ENCODE data around the gene GCKR.

GCKR gene, protein sequence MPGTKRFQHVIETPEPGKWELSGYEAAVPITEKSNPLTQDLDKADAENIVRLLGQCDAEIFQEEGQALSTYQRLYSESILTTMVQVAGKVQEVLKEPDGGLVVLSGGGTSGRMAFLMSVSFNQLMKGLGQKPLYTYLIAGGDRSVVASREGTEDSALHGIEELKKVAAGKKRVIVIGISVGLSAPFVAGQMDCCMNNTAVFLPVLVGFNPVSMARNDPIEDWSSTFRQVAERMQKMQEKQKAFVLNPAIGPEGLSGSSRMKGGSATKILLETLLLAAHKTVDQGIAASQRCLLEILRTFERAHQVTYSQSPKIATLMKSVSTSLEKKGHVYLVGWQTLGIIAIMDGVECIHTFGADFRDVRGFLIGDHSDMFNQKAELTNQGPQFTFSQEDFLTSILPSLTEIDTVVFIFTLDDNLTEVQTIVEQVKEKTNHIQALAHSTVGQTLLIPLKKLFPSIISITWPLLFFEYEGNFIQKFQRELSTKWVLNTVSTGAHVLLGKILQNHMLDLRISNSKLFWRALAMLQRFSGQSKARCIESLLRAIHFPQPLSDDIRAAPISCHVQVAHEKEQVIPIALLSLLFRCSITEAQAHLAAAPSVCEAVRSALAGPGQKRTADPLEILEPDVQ

DNA sequence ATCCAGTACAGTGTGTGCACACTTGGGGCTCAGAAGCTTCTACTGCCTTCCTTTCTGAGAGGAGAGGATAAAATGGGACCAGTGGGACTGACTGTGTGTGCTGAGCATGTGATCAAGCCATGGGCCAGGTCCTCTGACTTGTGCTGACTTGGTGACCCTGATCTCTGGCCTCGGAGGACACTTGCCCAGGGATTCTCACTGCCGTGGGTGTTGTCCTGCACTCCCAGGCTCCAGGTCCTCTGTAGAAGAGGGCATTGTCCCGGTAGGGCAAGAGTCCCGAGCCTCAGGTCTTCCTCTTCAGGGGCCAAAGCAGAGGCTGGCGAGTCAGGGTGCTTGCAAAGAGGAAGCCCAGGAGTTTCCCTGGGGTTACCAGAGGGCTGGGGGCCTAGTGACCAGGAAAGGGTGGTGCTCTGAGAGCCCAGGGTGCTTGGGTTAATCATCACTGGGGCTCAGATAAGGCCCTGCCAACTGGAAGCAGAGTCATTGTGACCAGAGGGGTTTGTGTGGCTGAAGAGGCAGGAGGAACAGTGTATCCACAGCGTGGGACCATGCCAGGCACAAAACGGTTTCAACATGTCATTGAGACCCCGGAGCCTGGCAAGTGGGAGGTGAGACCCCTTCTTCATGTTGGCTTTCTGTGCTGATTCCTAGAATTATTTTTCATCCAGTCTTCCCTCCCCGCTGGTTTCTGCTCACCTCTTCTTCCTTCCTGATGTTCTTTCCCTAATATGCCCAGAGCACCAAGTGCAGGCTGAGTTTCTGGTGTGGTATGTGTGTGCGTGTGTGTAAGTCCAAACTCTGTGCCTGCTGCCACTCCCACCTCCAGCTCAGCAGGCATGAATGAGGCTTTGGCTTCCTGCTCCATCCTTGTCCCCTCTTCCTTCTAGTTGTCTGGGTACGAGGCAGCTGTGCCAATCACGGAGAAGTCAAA is at the start of gene GCKR:
Gene GCKR, plus strand, starts transcription at position 483 of the 931 bp plus-strand sequence. Its CDS starts 66 bp downstream, at position 549.
- Histone ChIP-seq H3K4me2 (no peak within 1 kb of the TSS), H3K27me3 (peaks cover 34% of the 10 kb centered on the region), H3K9ac (no peak within 1 kb of the TSS), H3K9me3 (peaks cover 9% of the 10 kb centered on the region; the same call in 1 of the 2 replicates), H3K27ac (no peak within 1 kb of the TSS), H3K4me1 (no peaks in the 10 kb centered on the region), H3K4me3 (no peak within 1 kb of the TSS), H3K36me3 (no peaks in the 10 kb centered on the region), H4K20me1 (no peaks in the 10 kb centered on the region)
- no peak for TF ChIP-seq Cebpa-rat (IDR thresholded peaks at IDR 0.05)

DNA sequence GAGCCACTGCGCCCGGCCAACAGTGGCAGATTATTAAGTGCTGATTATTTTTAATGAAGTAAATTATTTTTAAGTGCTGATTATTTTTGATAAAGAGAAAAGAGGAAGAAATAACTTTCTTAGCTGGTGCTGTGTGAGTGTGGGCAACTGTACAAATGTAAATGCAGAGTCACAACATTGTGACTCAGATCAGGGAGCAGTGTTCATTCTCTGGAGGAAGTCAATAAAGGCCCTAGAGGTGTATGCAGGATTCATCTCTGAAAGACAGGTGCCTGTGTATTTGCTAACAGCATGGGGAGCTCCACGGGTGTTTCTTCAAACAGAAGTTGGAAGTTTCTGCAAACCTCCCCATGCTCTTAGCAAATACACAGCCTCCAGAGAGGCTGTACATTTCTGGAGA is 48.3 kb upstream of the GCKR start:
- H3K4me2 ChIP-seq, result no peak overlapping the region
- TF ChIP-seq Cebpa-rat (IDR thresholded peaks at IDR 0.05), result no peak
- H3K4me3 ChIP-seq, result no peak overlapping the region
- no peak overlapping the region for H3K9ac ChIP-seq
- H4K20me1 ChIP-seq, result no peaks in the 10 kb centered on the region
- no peaks in the 10 kb centered on the region for H3K4me1 ChIP-seq
- H3K27me3 ChIP-seq, result no peaks in the 10 kb centered on the region
- peaks cover 92% of the 10 kb centered on the region for H3K36me3 ChIP-seq
- no peaks in the 10 kb centered on the region for H3K9me3 ChIP-seq
- H3K27ac ChIP-seq, result no peak overlapping the region

DNA sequence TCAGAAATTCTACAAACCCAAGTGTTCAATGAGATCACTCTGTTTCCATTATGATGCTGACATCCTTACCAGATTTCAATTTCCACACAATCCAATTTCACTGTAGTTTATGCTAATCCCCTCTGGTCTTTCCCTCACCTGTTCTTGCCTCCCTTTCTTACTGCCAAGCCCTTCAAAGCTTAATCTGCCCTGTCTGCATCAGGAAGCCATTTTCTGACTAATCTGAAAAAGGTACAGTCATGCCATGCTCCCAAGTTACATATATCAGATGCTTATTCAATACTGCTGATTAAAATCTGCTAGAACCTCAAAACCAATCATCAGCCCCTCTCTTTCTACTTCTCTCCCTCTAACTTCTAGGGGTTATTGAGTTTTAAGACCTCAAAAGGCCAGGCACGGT is 45.5 kb upstream of the GCKR start:
- no peak overlapping the region for H3K4me2 ChIP-seq
- no peaks in the 10 kb centered on the region for H3K9me3 ChIP-seq
- H3K9ac ChIP-seq, result no peak overlapping the region
- TF ChIP-seq Cebpa-rat (IDR thresholded peaks at IDR 0.05), result no peak
- no peak overlapping the region for H3K27ac ChIP-seq
- no peaks in the 10 kb centered on the region for H3K27me3 ChIP-seq
- no peaks in the 10 kb centered on the region for H4K20me1 ChIP-seq
- H3K4me3 ChIP-seq, result no peak overlapping the region
- peaks cover 85% of the 10 kb centered on the region for H3K36me3 ChIP-seq
- H3K4me1 ChIP-seq, result peaks cover 2% of the 10 kb centered on the region; the same call in 1 of the 2 replicates

DNA sequence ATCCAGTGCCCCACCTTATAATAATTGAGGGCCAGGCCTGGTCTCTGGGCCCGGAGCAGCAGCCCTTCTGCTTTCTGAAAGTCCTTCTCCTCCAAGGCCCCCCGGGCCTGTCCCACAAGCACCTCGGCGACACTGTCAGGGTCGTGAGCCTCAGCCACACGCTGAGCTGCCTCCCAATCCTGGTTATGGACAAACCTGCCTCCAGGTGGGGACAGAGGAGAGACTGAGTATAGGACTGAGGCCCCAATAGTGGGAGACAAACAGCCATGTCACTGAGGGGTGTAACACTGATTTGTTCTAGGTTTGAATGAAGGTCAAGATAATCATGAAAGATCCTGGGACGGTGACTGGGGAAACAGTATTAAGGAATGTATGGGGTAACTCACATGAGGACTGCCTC is 42.7 kb upstream of the GCKR start:
- no peaks in the 10 kb centered on the region for H3K9me3 ChIP-seq
- H3K4me3 ChIP-seq, result no peak overlapping the region
- H3K27me3 ChIP-seq, result no peaks in the 10 kb centered on the region
- H3K36me3 ChIP-seq, result peaks cover 89% of the 10 kb centered on the region
- peaks cover 6% of the 10 kb centered on the region; the same call in 1 of the 2 replicates for H3K4me1 ChIP-seq
- no peak for TF ChIP-seq Cebpa-rat (IDR thresholded peaks at IDR 0.05)
- H3K27ac ChIP-seq, result no peak overlapping the region
- no peak overlapping the region for H3K4me2 ChIP-seq
- no peak overlapping the region for H3K9ac ChIP-seq
- no peaks in the 10 kb centered on the region for H4K20me1 ChIP-seq

DNA sequence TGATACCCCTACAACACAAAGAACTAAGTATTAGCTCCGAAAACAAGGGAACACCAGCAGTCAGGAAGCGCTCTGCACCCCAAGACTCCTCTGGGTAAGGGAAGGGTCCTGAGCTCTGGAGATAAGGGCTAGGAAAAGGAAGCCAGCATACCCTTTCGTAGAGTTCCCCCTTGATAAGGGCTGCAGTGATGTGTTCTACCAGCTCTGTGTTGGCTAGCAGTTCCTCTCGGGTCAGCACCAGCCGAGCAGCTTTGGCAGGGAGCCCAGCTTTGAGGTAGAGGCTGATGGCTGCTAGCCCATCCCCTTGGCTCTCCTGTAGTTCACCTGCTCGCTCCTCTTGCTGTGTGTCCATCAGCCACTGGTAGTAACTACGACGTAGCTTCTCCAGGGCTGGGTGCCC is 35.5 kb upstream of the GCKR start:
- H3K9me3 ChIP-seq, result no peaks in the 10 kb centered on the region
- no peaks in the 10 kb centered on the region for H3K27me3 ChIP-seq
- H3K36me3 ChIP-seq, result peaks cover 79% of the 10 kb centered on the region
- no peak for TF ChIP-seq Cebpa-rat (IDR thresholded peaks at IDR 0.05)
- H3K4me2 ChIP-seq, result no peak overlapping the region
- no peak overlapping the region for H3K27ac ChIP-seq
- no peak overlapping the region for H3K4me3 ChIP-seq
- H4K20me1 ChIP-seq, result no peaks in the 10 kb centered on the region
- no peak overlapping the region for H3K9ac ChIP-seq
- peaks cover 4% of the 10 kb centered on the region; the same call in 1 of the 2 replicates for H3K4me1 ChIP-seq

DNA sequence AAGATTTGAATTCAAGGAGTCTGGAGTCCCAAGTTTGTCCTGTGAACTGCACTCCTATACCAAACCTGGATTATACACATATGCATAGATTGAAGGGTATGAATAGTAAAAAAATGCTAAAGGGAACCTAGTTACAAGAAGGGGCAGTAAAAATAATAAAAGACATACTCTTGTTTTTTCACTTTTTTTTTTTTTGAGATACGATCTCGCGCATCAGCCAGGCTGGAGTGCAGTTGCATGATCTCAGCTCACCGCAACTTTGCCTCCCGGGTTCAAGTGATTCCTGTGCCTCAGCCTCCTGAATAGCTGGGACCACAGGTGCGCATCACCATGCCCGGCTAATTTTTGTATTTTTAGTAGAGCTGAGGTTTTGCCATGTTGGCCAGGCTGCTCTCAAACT is 32.2 kb upstream of the GCKR start:
- TF ChIP-seq Cebpa-rat (IDR thresholded peaks at IDR 0.05), result no peak
- peaks cover 52% of the 10 kb centered on the region for H3K36me3 ChIP-seq
- no peaks in the 10 kb centered on the region for H3K27me3 ChIP-seq

DNA sequence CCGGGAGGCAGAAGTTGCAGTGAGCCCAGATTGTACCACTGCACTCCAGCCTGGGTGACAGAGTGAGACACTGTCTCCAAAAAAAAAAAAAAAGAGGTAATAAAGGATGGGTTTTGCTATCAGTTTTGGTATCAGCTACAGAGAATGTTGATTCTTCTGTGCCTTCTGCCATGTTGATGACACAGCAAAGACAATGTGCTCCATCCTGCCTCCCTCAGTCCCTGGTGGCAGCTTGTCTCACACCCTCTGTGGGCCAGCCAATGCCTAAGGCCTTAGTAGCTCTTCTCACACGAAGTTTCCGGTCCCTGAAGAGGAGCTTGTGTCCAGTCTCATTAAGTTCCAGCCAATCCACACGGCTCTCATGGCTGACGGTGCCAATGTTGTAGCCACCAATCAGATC is 24.7 kb upstream of the GCKR start:
- no peak overlapping the region for H3K4me3 ChIP-seq
- no peaks in the 10 kb centered on the region for H3K4me1 ChIP-seq
- TF ChIP-seq Cebpa-rat (IDR thresholded peaks at IDR 0.05), result no peak

More for the DNA sequence above, 32.2 kb upstream of the GCKR start:
- Histone ChIP-seq H3K27ac (no peak overlapping the region), H3K4me1 (no peaks in the 10 kb centered on the region), H3K9me3 (no peaks in the 10 kb centered on the region), H3K4me2 (no peak overlapping the region), H3K4me3 (no peak overlapping the region), H4K20me1 (no peaks in the 10 kb centered on the region), H3K9ac (no peak overlapping the region)

DNA sequence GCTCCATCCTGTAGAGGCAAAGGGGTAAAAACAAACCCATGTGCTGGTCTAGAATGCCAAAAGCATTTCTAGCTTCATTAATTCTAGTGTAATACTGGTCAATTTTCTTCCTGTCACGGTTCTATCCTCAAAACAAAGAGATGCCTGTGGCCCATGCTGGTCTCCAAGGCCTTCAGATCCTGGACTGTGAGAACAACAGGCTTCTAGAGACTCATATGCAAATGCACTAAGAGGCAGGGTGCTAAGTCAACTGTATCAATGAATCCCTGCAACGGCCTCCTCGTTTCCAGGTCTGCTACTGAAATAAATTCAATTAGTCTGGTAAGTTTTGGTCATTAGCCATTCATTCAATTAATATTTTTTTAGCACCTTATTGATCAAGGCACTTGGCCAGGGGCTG is 11.1 kb upstream of the GCKR start:
- Histone ChIP-seq H4K20me1 (no peaks in the 10 kb centered on the region), H3K4me2 (no peak overlapping the region), H3K27ac (no peak overlapping the region), H3K4me1 (peaks cover 42% of the 10 kb centered on the region), H3K36me3 (peaks cover 50% of the 10 kb centered on the region), H3K9me3 (no peaks in the 10 kb centered on the region), H3K9ac (no peak overlapping the region), H3K4me3 (no peak overlapping the region), H3K27me3 (no peaks in the 10 kb centered on the region)
- TF ChIP-seq Cebpa-rat (IDR thresholded peaks at IDR 0.05), result no peak

More for the DNA sequence above, 24.7 kb upstream of the GCKR start:
- H3K4me2 ChIP-seq, result no peak overlapping the region
- H3K9ac ChIP-seq, result no peak overlapping the region
- H3K9me3 ChIP-seq, result no peaks in the 10 kb centered on the region
- no peaks in the 10 kb centered on the region for H4K20me1 ChIP-seq
- no peaks in the 10 kb centered on the region for H3K27me3 ChIP-seq
- peaks cover 49% of the 10 kb centered on the region for H3K36me3 ChIP-seq
- H3K27ac ChIP-seq, result no peak overlapping the region

DNA sequence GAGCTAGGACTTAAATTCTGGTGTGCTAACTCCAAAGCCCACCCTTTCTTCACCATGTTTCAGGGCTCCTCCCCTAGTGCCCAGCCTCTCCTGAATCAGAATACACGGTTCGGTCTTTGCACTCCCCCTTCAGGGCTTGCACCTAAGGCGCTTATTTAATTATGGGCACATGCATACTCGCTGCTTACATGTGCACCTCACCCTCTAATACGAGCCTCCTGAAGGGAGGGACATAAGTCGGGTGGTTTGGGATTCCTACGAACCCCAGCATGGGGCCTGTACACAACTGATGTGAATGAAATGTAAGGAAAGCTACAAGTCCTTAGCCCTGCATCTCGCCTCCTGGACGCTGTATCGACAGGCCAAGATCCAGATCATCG is 7.5 kb upstream of the GCKR start:
- Histone ChIP-seq H3K27ac (no peak overlapping the region), H4K20me1 (no peaks in the 10 kb centered on the region), H3K4me3 (peak overlapping the region; percentile 71), H3K4me2 (peak overlapping the region; percentile 94), H3K9ac (peak overlapping the region; percentile 55), H3K9me3 (no peaks in the 10 kb centered on the region), H3K36me3 (peaks cover 15% of the 10 kb centered on the region), H3K27me3 (peaks cover 5% of the 10 kb centered on the region), H3K4me1 (peaks cover 42% of the 10 kb centered on the region)
- no peak for TF ChIP-seq Cebpa-rat (IDR thresholded peaks at IDR 0.05)
